ENCODE measurements around the gene MAP2K1.
"Not testable (repeated sequence)": the region's sequence is repeated elsewhere in the genome, so short reads cannot be mapped to it uniquely, and the experiment has no call there.

MAP2K1 gene

DNA sequence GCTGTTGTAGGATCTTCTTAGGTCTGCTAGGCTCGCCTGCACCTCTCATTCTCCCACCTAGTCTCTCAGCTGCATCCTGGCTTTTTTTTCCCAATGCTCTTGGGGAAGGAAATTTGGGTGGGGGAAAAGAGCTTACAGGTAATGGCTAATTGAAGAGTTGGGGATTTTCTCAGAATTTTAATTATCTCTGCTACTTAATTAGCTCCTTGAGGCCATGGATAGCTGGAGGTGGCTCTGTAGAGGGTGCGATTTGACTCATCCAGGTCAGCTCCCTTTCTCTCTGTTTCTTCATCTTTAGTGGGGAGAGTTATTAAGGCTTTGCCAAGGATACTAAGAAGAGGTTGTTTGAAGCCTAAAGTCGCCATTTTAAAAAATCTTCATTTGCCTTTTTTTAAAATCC is 88.3 kb downstream of the MAP2K1 start:
- no peak for DNase-seq (ENCODE audit: low read depth in 2 of 2)

DNA sequence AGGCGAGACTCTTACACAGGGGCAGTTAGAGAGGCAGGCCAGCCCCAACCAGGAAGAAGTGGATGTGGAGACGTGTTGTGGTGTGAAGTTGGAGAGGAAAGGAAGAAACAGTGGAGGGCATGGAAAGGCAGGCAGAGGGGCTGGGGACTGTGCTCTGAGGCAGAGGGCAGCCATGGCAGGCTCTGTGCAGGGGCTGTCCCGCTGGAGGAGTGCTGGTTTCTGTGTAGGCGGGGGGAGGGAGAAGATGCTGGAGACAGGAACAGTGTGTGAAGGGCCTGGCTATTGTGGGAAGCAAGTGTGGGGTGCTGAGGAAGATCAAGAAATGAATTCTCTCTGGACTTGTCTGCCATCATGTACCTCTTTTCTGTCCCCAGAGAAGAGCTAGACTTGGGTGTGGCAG is 89.8 kb downstream of the MAP2K1 start:
- DNase-seq (ENCODE audit: low read depth in 2 of 2): no peak

GRCh38 chr15:66477011-66477410 is 90.3 kb downstream of the MAP2K1 start:
- no peak for DNase-seq (ENCODE audit: low read depth in 2 of 2)

DNA sequence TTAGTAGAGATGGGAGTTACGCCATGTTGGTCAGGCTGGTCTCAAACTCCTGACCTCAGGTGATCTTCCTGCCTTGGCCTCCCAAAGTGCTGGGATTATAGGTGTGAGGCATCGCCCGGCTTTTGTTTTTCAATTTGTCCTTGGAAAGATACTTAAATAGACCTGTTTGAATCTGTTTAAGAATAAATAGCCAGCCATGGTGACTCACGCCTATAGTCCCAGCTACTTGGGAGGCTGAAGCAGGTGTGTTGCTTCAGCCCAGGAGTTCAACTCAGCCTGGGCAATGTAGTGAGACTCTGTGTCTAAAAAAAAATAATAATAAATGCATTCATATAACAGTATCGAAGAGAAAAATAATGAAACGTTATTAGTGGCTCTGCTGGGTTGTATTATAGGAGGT is 93.6 kb downstream of the MAP2K1 start:
- DNase-seq (ENCODE audit: low read depth in 2 of 2): no peak

GRCh38 chr15:66481107-66481856 is 94.6 kb downstream of the MAP2K1 start:
- no peak for DNase-seq (ENCODE audit: low read depth in 2 of 2)

- DNase-seq (ENCODE audit: low read depth in 2 of 2): no peak
Observed at GRCh38 chr15:66482539-66482938, 95.8 kb downstream of the MAP2K1 start.

DNA sequence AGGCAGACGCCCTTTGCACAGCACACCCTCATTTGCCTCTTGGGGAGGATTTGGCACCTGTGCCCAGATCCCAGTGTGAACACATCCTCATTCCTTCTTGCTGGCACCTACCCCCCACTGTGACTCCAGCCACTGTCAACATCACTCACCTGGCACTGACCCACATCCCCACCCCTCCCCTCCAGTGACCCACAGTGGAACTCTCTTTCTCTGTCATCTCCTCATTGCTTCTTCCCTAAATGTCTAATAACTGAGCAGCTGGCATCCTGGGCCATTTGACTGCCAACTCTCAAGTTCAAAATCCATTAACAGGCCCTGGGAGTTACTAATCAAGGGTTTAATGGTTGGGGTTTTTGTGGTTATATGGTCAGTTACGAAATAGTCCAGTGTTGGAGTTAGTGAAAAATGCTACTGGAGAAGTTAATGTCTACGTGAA is 96.4 kb downstream of the MAP2K1 start:
- no peak for DNase-seq (ENCODE audit: low read depth in 2 of 2)

DNA sequence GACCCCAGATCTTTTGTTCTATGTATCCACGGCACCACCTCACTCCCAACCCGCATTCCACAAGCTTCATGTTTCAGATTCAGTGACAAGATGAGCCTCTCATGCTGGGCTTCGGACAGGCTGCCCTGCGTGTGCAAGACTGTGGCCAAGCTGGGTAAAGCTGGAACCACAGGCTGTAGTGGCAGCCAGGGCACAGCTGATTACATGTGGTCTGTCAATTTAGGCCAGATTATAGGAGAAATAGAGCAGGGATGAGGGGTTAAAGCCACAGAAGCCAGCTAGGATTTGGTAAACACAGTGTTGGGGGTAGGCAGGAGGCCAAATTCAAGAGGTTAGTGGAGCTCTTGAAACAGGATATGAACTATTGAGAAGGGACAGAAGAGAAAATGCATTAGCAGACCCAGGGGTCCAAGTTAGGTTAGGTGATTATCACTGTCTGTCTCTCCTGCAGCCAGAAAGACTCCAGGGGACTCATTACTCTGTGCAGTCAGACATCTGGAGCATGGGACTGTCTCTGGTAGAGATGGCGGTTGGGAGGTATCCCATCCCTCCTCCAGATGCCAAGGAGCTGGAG is 97.9 kb downstream of the MAP2K1 start:
- no peak for DNase-seq (ENCODE audit: low read depth in 2 of 2)

GRCh38 chr15:66486887-66487286 is 100.2 kb downstream of the MAP2K1 start:
- no peak for DNase-seq (ENCODE audit: low read depth in 2 of 2)

DNA sequence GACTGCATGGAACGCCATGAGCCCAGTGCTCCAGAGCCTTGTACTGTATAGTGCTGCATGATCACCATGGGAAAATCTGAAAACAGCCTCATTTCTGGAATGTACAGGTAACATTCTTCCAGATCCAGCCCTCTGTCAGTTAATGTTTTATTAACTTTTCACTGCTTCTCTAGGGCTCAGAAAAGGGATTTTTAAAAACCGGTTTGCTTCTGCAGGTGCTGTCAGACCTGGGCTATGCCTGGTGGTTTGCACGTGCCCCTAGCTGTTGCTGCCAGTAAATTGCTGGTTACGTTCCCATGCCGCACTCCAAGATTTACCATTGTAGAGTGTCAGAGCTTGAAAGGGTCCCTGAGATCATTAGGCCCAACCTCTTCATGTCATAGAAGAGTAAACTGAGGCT is 101.8 kb downstream of the MAP2K1 start:
- DNase-seq (ENCODE audit: low read depth in 2 of 2): no peak

DNA sequence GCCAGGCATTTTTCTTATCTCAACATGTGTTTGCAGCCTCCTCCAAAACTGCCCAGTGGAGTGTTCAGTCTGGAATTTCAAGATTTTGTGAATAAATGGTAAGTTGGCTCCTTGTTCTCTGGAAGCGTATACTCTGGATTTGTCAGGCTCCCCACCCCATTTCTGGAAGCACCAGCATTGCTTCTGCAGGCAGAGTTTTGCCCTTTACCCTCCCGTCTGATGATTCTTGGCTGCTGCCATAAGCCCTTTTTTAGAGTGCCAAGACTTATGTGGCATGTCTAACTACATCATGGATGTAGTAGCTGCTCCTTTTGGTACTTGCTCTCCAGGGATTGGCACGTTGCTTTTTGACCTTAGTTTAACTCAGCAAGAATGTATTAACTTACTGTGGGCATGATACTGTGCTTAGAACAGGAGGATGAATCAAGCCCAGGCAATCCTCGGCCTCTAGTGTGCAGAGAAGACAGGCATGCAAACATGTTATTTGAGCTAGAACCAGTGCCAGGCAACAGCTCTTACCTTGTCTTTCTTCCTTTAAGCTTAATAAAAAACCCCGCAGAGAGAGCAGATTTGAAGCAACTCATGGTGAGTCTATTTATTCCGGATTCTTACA is 102.6 kb downstream of the MAP2K1 start:
- DNase-seq (ENCODE audit: low read depth in 2 of 2): no peak

DNA sequence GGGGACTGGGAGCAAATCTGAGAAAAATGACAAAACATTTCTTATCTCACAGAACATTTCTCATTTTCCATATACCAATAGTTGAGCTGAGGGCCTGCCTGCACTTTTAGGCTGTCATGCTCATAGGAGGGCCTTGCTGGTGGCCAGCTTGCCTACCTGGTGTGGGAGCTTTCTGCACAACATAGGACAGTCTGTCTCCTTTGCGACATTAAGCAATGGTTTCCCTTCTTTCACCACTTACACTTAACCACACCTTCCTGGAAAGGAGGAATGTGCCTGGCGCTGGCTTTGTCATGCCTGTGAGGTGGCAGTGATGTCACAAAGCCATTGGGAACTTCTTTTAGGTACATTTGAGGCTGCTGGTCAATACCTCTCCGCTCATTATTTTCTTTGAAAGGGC is 105.1 kb downstream of the MAP2K1 start:
- no peak for DNase-seq (ENCODE audit: low read depth in 2 of 2)

DNA sequence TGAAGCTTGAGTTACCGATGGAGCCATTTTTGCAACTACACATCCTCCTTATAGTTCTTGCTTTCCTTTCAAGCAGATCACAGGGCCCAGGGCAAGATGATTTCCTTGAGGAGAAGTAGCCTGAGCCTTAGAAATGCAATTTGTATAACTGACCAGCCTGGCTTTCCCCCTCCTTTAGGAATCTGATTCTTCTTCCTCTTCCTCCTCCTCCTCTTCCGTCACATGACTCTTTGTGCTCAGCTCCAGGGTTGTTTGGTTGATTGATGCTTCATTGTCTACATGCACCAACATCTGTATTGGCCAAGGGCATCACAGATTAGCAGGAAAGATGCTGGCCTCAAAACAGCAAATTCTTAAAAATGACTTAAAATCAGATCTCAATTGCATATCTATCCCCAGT is 107.5 kb downstream of the MAP2K1 start:
- no peak for DNase-seq (ENCODE audit: low read depth in 2 of 2)

DNA sequence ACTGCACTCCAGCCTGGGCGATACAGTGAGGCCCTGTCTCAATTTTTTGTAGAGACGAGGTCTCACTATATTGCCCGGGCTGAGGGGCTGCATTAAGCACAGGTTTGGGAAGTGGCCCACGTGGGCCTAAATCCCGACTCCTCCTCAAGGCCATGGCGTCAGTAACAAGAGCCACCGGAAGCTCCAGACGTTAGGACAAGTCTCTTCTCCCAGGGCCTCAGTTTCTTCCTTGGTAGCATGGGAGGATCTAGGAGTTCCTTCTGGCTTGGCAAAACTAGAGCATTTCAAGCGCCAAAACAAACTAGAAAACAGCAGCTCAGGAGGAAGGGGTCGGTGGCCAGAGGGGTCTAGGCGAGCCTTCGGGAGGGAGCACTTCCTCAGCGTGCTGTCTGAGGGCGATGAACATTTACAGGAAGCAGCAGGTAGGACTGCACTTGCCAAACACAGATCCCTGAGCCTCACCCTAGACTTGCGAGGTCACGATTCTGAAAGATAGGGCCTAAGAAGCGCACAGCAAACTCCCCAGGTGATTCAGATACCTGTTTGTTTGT is 110.3 kb downstream of the MAP2K1 start:
- no peak for DNase-seq (ENCODE audit: low read depth in 2 of 2)

DNA sequence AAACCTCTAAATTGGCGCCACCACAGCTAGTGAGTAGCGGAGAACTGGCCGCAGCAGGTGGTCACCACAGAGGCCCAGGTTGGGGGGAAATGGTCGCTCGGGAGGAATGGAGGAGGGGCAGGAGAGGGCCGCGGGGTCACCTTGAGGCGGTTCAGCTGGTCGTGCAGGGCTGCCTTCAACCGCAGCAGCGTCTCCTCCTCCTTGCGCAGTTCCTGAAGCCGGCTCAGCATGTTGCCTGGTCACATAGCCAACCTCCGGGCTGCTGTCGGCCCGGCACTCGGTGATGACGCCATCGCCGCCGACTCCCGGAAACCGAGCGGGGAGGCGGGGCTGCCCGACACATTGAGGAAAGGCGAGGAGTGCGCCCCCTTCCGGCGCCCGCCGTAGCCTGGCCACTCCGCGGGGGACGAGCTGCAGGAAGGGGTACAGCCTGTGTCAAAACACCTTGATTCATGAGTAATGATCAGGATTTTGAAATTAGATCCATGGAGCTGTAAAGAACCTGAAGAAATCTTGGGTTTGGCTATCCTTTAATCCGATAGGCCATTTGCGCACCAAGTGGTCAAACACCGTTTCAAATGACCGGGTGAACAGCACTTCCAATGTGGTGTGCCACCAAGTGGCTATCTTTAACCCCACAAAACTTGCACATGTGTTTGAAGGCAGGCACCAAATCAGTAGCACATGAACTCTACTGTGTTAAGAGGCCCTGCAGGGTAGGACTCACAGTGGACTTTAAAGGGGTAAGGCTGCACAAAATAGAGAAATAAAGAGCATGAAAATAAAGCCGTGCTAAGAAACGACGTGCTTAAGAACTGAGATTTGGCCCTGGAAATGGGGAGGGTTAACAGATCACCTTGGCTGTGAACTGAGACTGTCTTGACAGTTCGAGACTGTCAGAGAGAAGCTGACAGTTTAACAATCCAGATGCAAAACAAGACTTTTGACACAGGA is 111.1 kb downstream of the MAP2K1 start, which contains the start of gene SNAPC5:
Gene SNAPC5 (minus strand): TSS at position 261 of the 954 bp plus-strand sequence. CDS start 31 bp downstream, at position 230.
- peak; percentile 93 to 96 for DNase-seq (ENCODE audit: low read depth in 2 of 2)

DNA sequence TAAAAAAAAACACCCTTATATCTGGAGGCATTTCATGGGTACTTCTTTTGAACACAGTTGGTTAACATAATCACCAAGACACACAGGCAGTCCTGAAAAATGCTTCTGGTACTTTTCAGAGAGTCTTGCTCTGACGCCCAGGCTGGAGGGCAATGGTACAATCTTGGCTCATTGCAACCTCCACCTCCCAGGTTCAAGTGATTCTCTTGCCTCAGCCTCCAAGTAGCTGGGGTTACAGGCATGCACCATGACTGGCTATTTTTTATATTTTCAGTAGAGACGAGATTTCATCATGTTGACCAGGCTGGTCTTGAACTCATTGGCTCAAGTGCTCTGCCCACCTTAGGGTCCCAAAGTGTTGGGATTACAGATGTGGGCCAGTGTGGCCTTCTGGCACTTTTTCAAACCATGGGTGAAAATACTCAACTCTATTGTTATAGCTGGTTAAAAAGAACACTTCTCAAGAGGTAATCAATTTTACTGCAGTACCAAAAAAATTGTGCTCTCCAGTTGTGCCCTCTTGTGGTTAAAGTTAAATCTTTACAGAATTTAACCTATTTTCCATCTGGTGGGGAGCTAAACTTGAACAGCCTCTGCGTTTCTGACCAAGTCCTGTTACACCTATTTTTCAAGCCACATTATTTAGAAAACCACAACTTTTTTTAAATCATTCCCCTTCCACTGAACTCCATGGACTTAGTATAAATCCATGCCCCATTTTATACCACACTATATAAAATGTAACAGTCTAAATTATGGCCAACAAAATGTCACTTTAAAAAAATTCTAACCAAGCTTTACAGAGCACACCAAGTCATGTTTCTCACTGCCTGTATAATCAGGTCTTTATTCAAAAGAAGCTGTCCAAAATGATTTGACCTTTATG is 112.0 kb downstream of the MAP2K1 start:
- no peak for DNase-seq (ENCODE audit: low read depth in 2 of 2)

GRCh38 chr15:66500346-66500745 is 113.6 kb downstream of the MAP2K1 start:
- DNase-seq (ENCODE audit: low read depth in 2 of 2): not testable (repeated sequence)

- no peak for DNase-seq (ENCODE audit: low read depth in 2 of 2)
Observed at GRCh38 chr15:66502491-66502890, 115.8 kb downstream of the MAP2K1 start.

GRCh38 chr15:66503041-66503648 is 116.4 kb downstream of the MAP2K1 start:
- not testable (repeated sequence) for DNase-seq (ENCODE audit: low read depth in 2 of 2)

All from stimulated activated CD8-positive, alpha-beta memory T cell treated with anti-CD3 and anti-CD28 coated beads, Interleukin-7, amount 100 ng/mL, for 1 hour (primary cell).